HG02943 (cell line): ENCODE data around the gene STOX1.
"Not testable (repeated sequence)": the region's sequence is repeated elsewhere in the genome, so short reads cannot be mapped to it uniquely, and the experiment has no call there.

Experiments used
- ATAC-seq: cut with Tn5 transposase; IDR thresholded peaks from one replicate; pipeline ENCODE4 v1.9.1; 2021; ENCODE audit warnings: mild to moderate bottlenecking, low read depth, moderate library complexity; ENCODE audit not compliant: unreplicated experiment

STOX1 gene

GRCh38 chr10:68828083-68828601 lies 811 bp downstream of the STOX1 start:
- ATAC-seq: peak; percentile 24

GRCh38 chr10:68828833-68829232 lies 1.5 kb downstream of the STOX1 start:
- ATAC-seq: no peak

GRCh38 chr10:68829521-68829920 lies 2.2 kb downstream of the STOX1 start:
- ATAC-seq: no peak

GRCh38 chr10:68829952-68830351 lies 2.6 kb downstream of the STOX1 start:
- no peak for ATAC-seq

- no peak for ATAC-seq
These were observed 4.7 kb downstream of the STOX1 start for GRCh38 chr10:68831961-68832455.

- ATAC-seq: no peak
These were observed 5.3 kb downstream of the STOX1 start for GRCh38 chr10:68832601-68833000.

- no peak for ATAC-seq
These were observed 10.4 kb downstream of the STOX1 start for GRCh38 chr10:68837626-68838322.

- ATAC-seq: not testable (repeated sequence)
These were observed 13.3 kb downstream of the STOX1 start for GRCh38 chr10:68840650-68841049.

- ATAC-seq: no peak
These were observed 20.9 kb downstream of the STOX1 start for GRCh38 chr10:68848281-68848680.

GRCh38 chr10:68848806-68849205 lies 21.5 kb downstream of the STOX1 start:
- ATAC-seq: no peak

- ATAC-seq: no peak
These were observed 29.0 kb downstream of the STOX1 start for GRCh38 chr10:68856352-68856751.

GRCh38 chr10:68857005-68857404 lies 29.7 kb downstream of the STOX1 start:
- no peak for ATAC-seq

- no peak for ATAC-seq
These were observed 33.9 kb downstream of the STOX1 start for GRCh38 chr10:68861253-68861652.

GRCh38 chr10:68864611-68865010 lies 37.3 kb downstream of the STOX1 start:
- no peak for ATAC-seq

GRCh38 chr10:68868173-68868572 lies 40.8 kb downstream of the STOX1 start:
- not testable (repeated sequence) for ATAC-seq

GRCh38 chr10:68869623-68870022 lies 42.3 kb downstream of the STOX1 start:
- no peak for ATAC-seq

- ATAC-seq: no peak
These were observed 42.7 kb downstream of the STOX1 start for GRCh38 chr10:68870061-68870460.

- ATAC-seq: no peak
These were observed 43.3 kb downstream of the STOX1 start for GRCh38 chr10:68870545-68871104.

GRCh38 chr10:68871105-68871711 lies 43.9 kb downstream of the STOX1 start:
- no peak for ATAC-seq

- ATAC-seq: no peak
These were observed 44.5 kb downstream of the STOX1 start for GRCh38 chr10:68871731-68872342.
